Liver (tissue), 3 donors: ENCODE measurements around the gene BTBD19.

Experiments
- CTCF ChIP-seq: fragments of 150-350 bp; IDR thresholded peaks from 2 replicates; pipeline ENCODE4 v1.5.1; 2017; ENCODE audit warnings: improper control_type of control experiment, low read depth, low read length; ENCODE audit not compliant: missing input control
- GABPA ChIP-seq, 2 donors: IDR thresholded peaks in 1 of 2; conservative IDR thresholded peaks in 1 of 2; 2 replicates each; pipeline ENCODE4 v1.6.1; 2016; ENCODE audit warnings: antibody characterized with exemption in 2 of 2, mild to moderate bottlenecking in 1 of 2, moderate library complexity in 1 of 2
- JUND ChIP-seq, 2 donors: IDR thresholded peaks; 2 replicates each; pipeline ENCODE4 v1.6.1; 2016; ENCODE audit warnings: antibody characterized with exemption in 2 of 2
- RAD21 ChIP-seq, 2 donors: IDR thresholded peaks; 2 replicates each; pipeline ENCODE4 v1.6.1; 2016; ENCODE audit warnings: antibody characterized with exemption in 2 of 2, mild to moderate bottlenecking in 2 of 2
- REST ChIP-seq: IDR thresholded peaks from 2 replicates; pipeline ENCODE4 v1.6.1; 2016; ENCODE audit warnings: antibody characterized with exemption, mild to moderate bottlenecking
- YY1 ChIP-seq: IDR thresholded peaks from 2 replicates; pipeline ENCODE4 v1.6.1; 2016; ENCODE audit warnings: antibody characterized with exemption, mild to moderate bottlenecking
- TF ChIP-seq, protein P1 (sequence below): IDR thresholded peaks from 2 replicates; pipeline ENCODE4 v1.6.1; 2016; ENCODE audit warnings: antibody characterized with exemption
- donor health status: healthy.
- donor health status: healthy.

DNA sequence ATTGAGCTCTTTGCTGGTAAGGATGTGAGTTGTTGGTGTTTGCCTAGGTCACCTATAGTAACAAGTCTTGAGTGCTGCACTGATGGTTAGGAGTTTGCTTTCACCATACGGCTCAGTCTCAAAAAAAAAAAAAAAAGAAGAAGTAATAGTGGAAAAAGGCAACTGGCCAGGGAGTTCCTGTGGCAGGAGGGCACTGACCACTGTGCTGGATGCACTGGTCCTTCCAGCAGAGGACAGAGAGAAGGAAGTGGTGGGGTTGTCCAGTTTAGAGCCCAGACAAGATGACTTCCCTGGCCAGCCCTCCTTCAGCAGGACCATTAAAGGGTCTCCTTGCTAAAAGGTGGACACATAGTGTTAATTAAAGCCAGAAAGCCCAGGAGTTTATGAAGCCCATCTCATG lies 46.6 kb downstream of the BTBD19 start:
- TF ChIP-seq CTCF = no peak
- TF ChIP-seq JUND (IDR thresholded peaks at IDR 0.05) = no peak
- no peak for TF ChIP-seq YY1
- no peak for TF ChIP-seq GABPA (IDR thresholded peaks at IDR 0.05 in 1 of 2, conservative IDR thresholded peaks at IDR 0.05 in 1 of 2)
- TF ChIP-seq REST = no peak
- TF ChIP-seq RAD21 (IDR thresholded peaks at IDR 0.05) = no peak
- TF ChIP-seq, protein P1, sequence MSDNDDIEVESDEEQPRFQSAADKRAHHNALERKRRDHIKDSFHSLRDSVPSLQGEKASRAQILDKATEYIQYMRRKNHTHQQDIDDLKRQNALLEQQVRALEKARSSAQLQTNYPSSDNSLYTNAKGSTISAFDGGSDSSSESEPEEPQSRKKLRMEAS = no peak
